Measurements from ENCODE around the gene EPAS1. TPM values are rescaled to one million over a fixed set of nuclear protein-coding genes. Genes with fewer than 3 reads are reported as not detected.

EPAS1 gene
- total and polyA plus RNA-seq, 4 donors = 26.2 to 193 (median 61.1) TPM

DNA sequence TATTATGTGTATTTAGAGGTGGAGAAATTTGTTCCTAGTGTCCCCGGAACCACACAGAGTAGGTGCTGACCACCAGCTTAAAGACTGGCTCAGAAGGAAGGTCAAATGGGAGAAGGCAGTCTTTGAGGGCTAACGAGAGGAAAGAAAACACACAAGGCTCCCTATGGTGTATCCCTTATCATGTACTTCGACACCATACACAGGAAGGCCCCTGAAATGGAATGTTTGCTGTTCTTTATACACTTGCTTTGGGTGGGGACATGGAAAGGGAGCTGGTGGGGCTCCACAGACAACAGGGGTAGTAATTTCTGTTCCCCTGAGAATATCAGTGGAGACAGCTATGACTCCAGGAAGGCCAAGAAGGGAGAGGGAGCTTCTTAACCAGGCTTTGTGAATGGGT, 6.0 kb downstream of the EPAS1 start:
- TF ChIP-seq YY1 (IDR thresholded peaks at IDR 0.05) (no peak), RAD21 (IDR thresholded peaks at IDR 0.05) (no peak), GABPA (IDR thresholded peaks at IDR 0.05 in 1 of 2, conservative IDR thresholded peaks at IDR 0.05 in 1 of 2) (no peak), HNF4A (conservative IDR thresholded peaks at IDR 0.05) (no peak), SP1 (IDR thresholded peaks at IDR 0.05) (no peak), JUND (IDR thresholded peaks at IDR 0.05) (no peak), TAF1 (conservative IDR thresholded peaks at IDR 0.05) (no peak), FOXA1 (IDR thresholded peaks at IDR 0.05) (no peak), HNF4G (IDR thresholded peaks at IDR 0.05) (no peak), EGR1 (IDR thresholded peaks at IDR 0.05; ENCODE audit: low read depth in 2 of 2) (no peak), NR2F2 (IDR thresholded peaks at IDR 0.05) (no peak), RXRA (IDR thresholded peaks at IDR 0.05) (no peak), FOXA2 (IDR thresholded peaks at IDR 0.05) (no peak)
- TF ChIP-seq, protein P1, sequence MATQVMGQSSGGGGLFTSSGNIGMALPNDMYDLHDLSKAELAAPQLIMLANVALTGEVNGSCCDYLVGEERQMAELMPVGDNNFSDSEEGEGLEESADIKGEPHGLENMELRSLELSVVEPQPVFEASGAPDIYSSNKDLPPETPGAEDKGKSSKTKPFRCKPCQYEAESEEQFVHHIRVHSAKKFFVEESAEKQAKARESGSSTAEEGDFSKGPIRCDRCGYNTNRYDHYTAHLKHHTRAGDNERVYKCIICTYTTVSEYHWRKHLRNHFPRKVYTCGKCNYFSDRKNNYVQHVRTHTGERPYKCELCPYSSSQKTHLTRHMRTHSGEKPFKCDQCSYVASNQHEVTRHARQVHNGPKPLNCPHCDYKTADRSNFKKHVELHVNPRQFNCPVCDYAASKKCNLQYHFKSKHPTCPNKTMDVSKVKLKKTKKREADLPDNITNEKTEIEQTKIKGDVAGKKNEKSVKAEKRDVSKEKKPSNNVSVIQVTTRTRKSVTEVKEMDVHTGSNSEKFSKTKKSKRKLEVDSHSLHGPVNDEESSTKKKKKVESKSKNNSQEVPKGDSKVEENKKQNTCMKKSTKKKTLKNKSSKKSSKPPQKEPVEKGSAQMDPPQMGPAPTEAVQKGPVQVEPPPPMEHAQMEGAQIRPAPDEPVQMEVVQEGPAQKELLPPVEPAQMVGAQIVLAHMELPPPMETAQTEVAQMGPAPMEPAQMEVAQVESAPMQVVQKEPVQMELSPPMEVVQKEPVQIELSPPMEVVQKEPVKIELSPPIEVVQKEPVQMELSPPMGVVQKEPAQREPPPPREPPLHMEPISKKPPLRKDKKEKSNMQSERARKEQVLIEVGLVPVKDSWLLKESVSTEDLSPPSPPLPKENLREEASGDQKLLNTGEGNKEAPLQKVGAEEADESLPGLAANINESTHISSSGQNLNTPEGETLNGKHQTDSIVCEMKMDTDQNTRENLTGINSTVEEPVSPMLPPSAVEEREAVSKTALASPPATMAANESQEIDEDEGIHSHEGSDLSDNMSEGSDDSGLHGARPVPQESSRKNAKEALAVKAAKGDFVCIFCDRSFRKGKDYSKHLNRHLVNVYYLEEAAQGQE (IDR thresholded peaks at IDR 0.05) = no peak
- TF ChIP-seq, protein P2, sequence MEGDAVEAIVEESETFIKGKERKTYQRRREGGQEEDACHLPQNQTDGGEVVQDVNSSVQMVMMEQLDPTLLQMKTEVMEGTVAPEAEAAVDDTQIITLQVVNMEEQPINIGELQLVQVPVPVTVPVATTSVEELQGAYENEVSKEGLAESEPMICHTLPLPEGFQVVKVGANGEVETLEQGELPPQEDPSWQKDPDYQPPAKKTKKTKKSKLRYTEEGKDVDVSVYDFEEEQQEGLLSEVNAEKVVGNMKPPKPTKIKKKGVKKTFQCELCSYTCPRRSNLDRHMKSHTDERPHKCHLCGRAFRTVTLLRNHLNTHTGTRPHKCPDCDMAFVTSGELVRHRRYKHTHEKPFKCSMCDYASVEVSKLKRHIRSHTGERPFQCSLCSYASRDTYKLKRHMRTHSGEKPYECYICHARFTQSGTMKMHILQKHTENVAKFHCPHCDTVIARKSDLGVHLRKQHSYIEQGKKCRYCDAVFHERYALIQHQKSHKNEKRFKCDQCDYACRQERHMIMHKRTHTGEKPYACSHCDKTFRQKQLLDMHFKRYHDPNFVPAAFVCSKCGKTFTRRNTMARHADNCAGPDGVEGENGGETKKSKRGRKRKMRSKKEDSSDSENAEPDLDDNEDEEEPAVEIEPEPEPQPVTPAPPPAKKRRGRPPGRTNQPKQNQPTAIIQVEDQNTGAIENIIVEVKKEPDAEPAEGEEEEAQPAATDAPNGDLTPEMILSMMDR (IDR thresholded peaks at IDR 0.05; ENCODE audit: low read depth, low read length, missing input control) = no peak
- TF ChIP-seq, protein P3, sequence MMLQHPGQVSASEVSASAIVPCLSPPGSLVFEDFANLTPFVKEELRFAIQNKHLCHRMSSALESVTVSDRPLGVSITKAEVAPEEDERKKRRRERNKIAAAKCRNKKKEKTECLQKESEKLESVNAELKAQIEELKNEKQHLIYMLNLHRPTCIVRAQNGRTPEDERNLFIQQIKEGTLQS (IDR thresholded peaks at IDR 0.05) = no peak
- TF ChIP-seq, protein P4, sequence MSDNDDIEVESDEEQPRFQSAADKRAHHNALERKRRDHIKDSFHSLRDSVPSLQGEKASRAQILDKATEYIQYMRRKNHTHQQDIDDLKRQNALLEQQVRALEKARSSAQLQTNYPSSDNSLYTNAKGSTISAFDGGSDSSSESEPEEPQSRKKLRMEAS (IDR thresholded peaks at IDR 0.05) = no peak
- Histone ChIP-seq H3K27me3 (ENCODE audit: control insufficient read depth in 4 of 4, insufficient read depth in 4 of 4, low read length in 3 of 4) (no peaks in the 10 kb centered on the region), H3K9me3 (ENCODE audit: control insufficient read depth in 4 of 4, low read length in 3 of 4) (no peaks in the 10 kb centered on the region), H3K4me1 (ENCODE audit: control insufficient read depth in 4 of 4, insufficient read depth in 4 of 4, low read length in 3 of 4) (peaks cover 24 to 73% (median 39%) of the 10 kb centered on the region in 4 donors), H3K36me3 (ENCODE audit: control insufficient read depth in 4 of 4, insufficient read depth in 3 of 4, low read depth in 1 of 4, low read length in 3 of 4) (peaks cover 0 to 3% (median 0%) of the 10 kb centered on the region in 4 donors), H3K9ac (ENCODE audit: low read depth in 1 of 2, low read length in 2 of 2) (no peak overlapping the region), H3K27ac (ENCODE audit: low read depth in 1 of 2, low read length in 2 of 2) (peak overlapping the region; percentile 61 to 95), H3K4me3 (ENCODE audit: low read depth in 1 of 3, low read length in 3 of 3) (no peak overlapping the region)
- DNase-seq (ENCODE audit: low spot score) = no peak
- 73% methylated on average over 3 of the region's 3 CpGs for WGBS

DNA sequence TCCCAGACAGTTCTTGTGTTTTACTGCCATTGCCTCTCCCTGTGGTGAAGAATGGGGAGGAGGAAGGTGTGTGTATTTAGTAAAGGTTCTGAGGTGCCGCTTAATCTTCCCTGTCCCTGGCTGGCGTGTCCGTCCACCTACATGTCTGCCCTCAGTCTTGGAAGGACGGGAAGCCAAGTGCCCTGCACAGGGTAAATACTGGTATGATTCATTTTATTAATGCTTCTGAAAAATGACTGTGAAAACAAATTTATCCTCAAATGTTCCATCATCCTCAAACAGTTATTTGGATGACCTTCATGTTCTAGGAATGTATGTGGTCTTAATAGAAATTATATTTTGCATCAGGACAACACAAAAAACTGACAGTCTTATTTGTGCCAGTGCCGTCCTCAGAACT, 6.6 kb downstream of the EPAS1 start:
- peak overlapping the region; percentile 61 to 95 for H3K27ac ChIP-seq (ENCODE audit: low read depth in 1 of 2, low read length in 2 of 2)
- DNase-seq (ENCODE audit: low spot score) = no peak

More for the DNA sequence above, 6.6 kb downstream of the EPAS1 start:
- peaks cover 24 to 79% (median 44%) of the 10 kb centered on the region in 4 donors for H3K4me1 ChIP-seq (ENCODE audit: control insufficient read depth in 4 of 4, insufficient read depth in 4 of 4, low read length in 3 of 4)
- no peaks in the 10 kb centered on the region for H3K9me3 ChIP-seq (ENCODE audit: control insufficient read depth in 4 of 4, low read length in 3 of 4)
- 80% methylated on average over 5 of the region's 5 CpGs for WGBS
- H3K9ac ChIP-seq (ENCODE audit: low read depth in 1 of 2, low read length in 2 of 2) = no peak overlapping the region
- no peak for TF ChIP-seq RXRA (IDR thresholded peaks at IDR 0.05)
- TF ChIP-seq SP1 (IDR thresholded peaks at IDR 0.05) = no peak
- no peak for TF ChIP-seq HNF4G (IDR thresholded peaks at IDR 0.05)
- no peak for TF ChIP-seq YY1 (IDR thresholded peaks at IDR 0.05)
- TF ChIP-seq, protein P4 (IDR thresholded peaks at IDR 0.05) = no peak
- TF ChIP-seq NR2F2 (IDR thresholded peaks at IDR 0.05) = no peak
- TF ChIP-seq HNF4A (conservative IDR thresholded peaks at IDR 0.05) = no peak
- TF ChIP-seq EGR1 (IDR thresholded peaks at IDR 0.05; ENCODE audit: low read depth in 2 of 2) = no peak
- TF ChIP-seq, protein P3 (IDR thresholded peaks at IDR 0.05) = no peak
- no peak for TF ChIP-seq JUND (IDR thresholded peaks at IDR 0.05)
- no peak for TF ChIP-seq RAD21 (IDR thresholded peaks at IDR 0.05)
- TF ChIP-seq, protein P1 (IDR thresholded peaks at IDR 0.05) = no peak
- TF ChIP-seq FOXA2 (IDR thresholded peaks at IDR 0.05) = no peak
- TF ChIP-seq GABPA (IDR thresholded peaks at IDR 0.05 in 1 of 2, conservative IDR thresholded peaks at IDR 0.05 in 1 of 2) = no peak
- TF ChIP-seq, protein P2 (IDR thresholded peaks at IDR 0.05; ENCODE audit: low read depth, low read length, missing input control) = no peak
- TF ChIP-seq FOXA1 (IDR thresholded peaks at IDR 0.05) = no peak
- no peak for TF ChIP-seq TAF1 (conservative IDR thresholded peaks at IDR 0.05)
- peaks cover 0 to 3% (median 0%) of the 10 kb centered on the region in 4 donors for H3K36me3 ChIP-seq (ENCODE audit: control insufficient read depth in 4 of 4, insufficient read depth in 3 of 4, low read depth in 1 of 4, low read length in 3 of 4)
- no peaks in the 10 kb centered on the region for H3K27me3 ChIP-seq (ENCODE audit: control insufficient read depth in 4 of 4, insufficient read depth in 4 of 4, low read length in 3 of 4)
- H3K4me3 ChIP-seq (ENCODE audit: low read depth in 1 of 3, low read length in 3 of 3) = no peak overlapping the region

Data from liver (tissue), 9 donors.